ENCODE data around the gene CA12. TPM values are rescaled to one million over a fixed set of nuclear protein-coding genes. Genes with fewer than 3 reads are reported as not detected.

The CA12 gene
- total and polyA plus RNA-seq, 9 of the 15 experiments (the other 6 are each of a cell fraction or from before 2014, with no cell fraction given) = 0.01 to 0.78 (median 0.15) TPM; not detected in 1

- no peak for TF ChIP-seq CSDE1 (IDR thresholded peaks at IDR 0.05)
- no peak for TF ChIP-seq GATAD2A (IDR thresholded peaks at IDR 0.05)
- no peak for TF ChIP-seq ZNF280A (IDR thresholded peaks at IDR 0.05; ENCODE audit: low read depth, partially characterized antibody)
- TF ChIP-seq ZNF561 (CRISPR knock-in tag; conservative IDR thresholded peaks at IDR 0.05) = no peak
- no peak for TF ChIP-seq ZNF717 (CRISPR knock-in tag; IDR thresholded peaks at IDR 0.05)
- TF ChIP-seq ZBTB12 (CRISPR knock-in tag; IDR thresholded peaks at IDR 0.05) = no peak
- TF ChIP-seq BMI1 (IDR thresholded peaks at IDR 0.05; ENCODE audit: low read length) = no peak
- TF ChIP-seq ZNF324 (CRISPR knock-in tag; IDR thresholded peaks at IDR 0.05) = peak; percentile 26; the same call in 1 of the 2 replicates
- TF ChIP-seq ZBTB11 (CRISPR knock-in tag; IDR thresholded peaks at IDR 0.05) = 0 out of 6 replicates have a peak, but pooled peaks of 1 of the 3 experiments have one; percentile 22
- no peak for TF ChIP-seq ARID3B (CRISPR knock-in tag; IDR thresholded peaks at IDR 0.05; ENCODE audit: borderline replicate concordance)
- TF ChIP-seq FOXK1 (CRISPR knock-in tag; IDR thresholded peaks at IDR 0.05; ENCODE audit: borderline replicate concordance) = no peak
- 0 out of 2 replicates have a peak, but pooled peaks have one; percentile 57 for TF ChIP-seq OTX1 (CRISPR knock-in tag; IDR thresholded peaks at IDR 0.05)
- TF ChIP-seq ARID3A (IDR thresholded peaks at IDR 0.05; ENCODE audit: borderline replicate concordance, low read depth, low read length) = no peak
- TF ChIP-seq ZNF764 (CRISPR knock-in tag; IDR thresholded peaks at IDR 0.05; ENCODE audit: low read depth) = no peak
Observed at GRCh38 chr15:63344731-63345390, 36.8 kb downstream of the CA12 start (continued).
